Measurements from ENCODE around the gene SLC40A1. TPM values are rescaled to one million over a fixed set of nuclear protein-coding genes. Genes with fewer than 3 reads are reported as not detected.

The SLC40A1 gene
- total RNA-seq, 1 donor from 2014 or later = not detected

- H3K27me3 ChIP-seq = no peaks in the 10 kb centered on the region
- Mint-ChIP-seq H3K9me3 (no peaks in the 10 kb centered on the region), H3K36me3 (no peaks in the 10 kb centered on the region), H3K4me3 (no peak overlapping the region), H3K27ac (no peak overlapping the region), H3K27me3 (ENCODE audit: insufficient read depth, low read depth) (no peaks in the 10 kb centered on the region), H3K4me1 (peaks cover 6% of the 10 kb centered on the region)
- H3K4me3 ChIP-seq = no peak overlapping the region
- no peak for DNase-seq (ENCODE audit: low spot score)
- TF ChIP-seq, protein P1, sequence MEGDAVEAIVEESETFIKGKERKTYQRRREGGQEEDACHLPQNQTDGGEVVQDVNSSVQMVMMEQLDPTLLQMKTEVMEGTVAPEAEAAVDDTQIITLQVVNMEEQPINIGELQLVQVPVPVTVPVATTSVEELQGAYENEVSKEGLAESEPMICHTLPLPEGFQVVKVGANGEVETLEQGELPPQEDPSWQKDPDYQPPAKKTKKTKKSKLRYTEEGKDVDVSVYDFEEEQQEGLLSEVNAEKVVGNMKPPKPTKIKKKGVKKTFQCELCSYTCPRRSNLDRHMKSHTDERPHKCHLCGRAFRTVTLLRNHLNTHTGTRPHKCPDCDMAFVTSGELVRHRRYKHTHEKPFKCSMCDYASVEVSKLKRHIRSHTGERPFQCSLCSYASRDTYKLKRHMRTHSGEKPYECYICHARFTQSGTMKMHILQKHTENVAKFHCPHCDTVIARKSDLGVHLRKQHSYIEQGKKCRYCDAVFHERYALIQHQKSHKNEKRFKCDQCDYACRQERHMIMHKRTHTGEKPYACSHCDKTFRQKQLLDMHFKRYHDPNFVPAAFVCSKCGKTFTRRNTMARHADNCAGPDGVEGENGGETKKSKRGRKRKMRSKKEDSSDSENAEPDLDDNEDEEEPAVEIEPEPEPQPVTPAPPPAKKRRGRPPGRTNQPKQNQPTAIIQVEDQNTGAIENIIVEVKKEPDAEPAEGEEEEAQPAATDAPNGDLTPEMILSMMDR (IDR thresholded peaks at IDR 0.05) = no peak
- no peak for TF ChIP-seq EZH2 (IDR thresholded peaks at IDR 0.05)
- no peak for TF ChIP-seq EZH2phosphoT487 (IDR thresholded peaks at IDR 0.05)
- no peak overlapping the region for H3K9ac ChIP-seq
- no peaks in the 10 kb centered on the region for H3F3A ChIP-seq (ENCODE audit: low read depth)
- no peaks in the 10 kb centered on the region for H3K9me3 ChIP-seq (ENCODE audit: low read depth)
- H4K20me1 ChIP-seq (ENCODE audit: low read depth) = no peaks in the 10 kb centered on the region
- no peak overlapping the region for H2AFZ ChIP-seq (replicated peaks)
- H3K4me1 ChIP-seq = no peaks in the 10 kb centered on the region
- no peaks in the 10 kb centered on the region for H3K79me2 ChIP-seq (ENCODE audit: low read depth)
- no peak overlapping the region for H3K27ac ChIP-seq
- H3K36me3 ChIP-seq = no peaks in the 10 kb centered on the region
- no peak overlapping the region for H3K4me2 ChIP-seq
Measured at GRCh38 chr2:189524746-189525145, 55.8 kb downstream of the SLC40A1 start.

DNA sequence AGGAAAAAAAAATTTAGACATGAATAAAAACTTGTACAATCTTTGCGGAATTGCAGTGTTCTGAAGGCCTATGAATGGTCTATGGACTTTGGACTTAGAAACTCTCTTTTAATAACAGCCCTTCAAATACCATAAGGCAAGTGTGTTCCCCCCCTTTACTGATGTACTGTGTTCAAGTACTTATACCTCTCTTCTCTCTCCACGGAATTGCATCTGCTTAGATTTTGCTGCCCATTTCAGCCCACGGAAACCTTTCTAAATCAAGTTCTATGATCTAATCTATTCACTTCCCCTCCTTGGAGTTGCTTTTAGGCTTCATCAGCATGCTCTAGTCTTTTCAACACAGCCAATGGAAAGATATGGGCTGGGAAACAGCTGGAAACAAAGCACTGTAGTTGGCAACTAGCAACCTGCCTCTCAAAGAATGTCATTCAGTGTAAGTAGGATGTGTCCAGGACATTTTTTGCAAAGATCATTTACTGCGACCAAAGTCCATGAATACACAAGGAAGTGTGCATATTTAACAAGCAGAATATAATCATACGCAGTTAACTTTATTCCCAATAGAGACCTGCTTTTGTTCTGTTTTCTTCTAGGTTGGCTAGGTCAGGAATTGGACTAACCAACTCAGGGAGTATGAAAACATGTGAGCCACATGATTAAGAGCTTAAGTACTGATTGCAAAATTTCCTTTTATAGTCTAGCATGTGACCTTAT is 58.0 kb downstream of the SLC40A1 start:
- no peak overlapping the region for H3K4me2 ChIP-seq
- Mint-ChIP-seq H3K27me3 (ENCODE audit: insufficient read depth, low read depth) (no peaks in the 10 kb centered on the region), H3K27ac (peak overlapping the region; percentile 39), H3K4me1 (peaks cover 6% of the 10 kb centered on the region), H3K36me3 (no peaks in the 10 kb centered on the region), H3K4me3 (no peak overlapping the region), H3K9me3 (no peaks in the 10 kb centered on the region)
- H3F3A ChIP-seq (ENCODE audit: low read depth) = no peaks in the 10 kb centered on the region
- H2AFZ ChIP-seq (replicated peaks) = peak overlapping the region; percentile 17
- no peaks in the 10 kb centered on the region for H3K79me2 ChIP-seq (ENCODE audit: low read depth)
- TF ChIP-seq, protein P1 (IDR thresholded peaks at IDR 0.05) = no peak
- TF ChIP-seq EZH2phosphoT487 (IDR thresholded peaks at IDR 0.05) (no peak), EZH2 (IDR thresholded peaks at IDR 0.05) (no peak)
- no peak overlapping the region for H3K4me3 ChIP-seq
- no peaks in the 10 kb centered on the region for H3K27me3 ChIP-seq
- no peak overlapping the region for H3K9ac ChIP-seq
- no peak for DNase-seq (ENCODE audit: low spot score)
- H4K20me1 ChIP-seq (ENCODE audit: low read depth) = no peaks in the 10 kb centered on the region
- no peaks in the 10 kb centered on the region for H3K36me3 ChIP-seq
- H3K4me1 ChIP-seq = no peaks in the 10 kb centered on the region
- H3K27ac ChIP-seq = no peak overlapping the region
- H3K9me3 ChIP-seq (ENCODE audit: low read depth) = no peaks in the 10 kb centered on the region

DNA sequence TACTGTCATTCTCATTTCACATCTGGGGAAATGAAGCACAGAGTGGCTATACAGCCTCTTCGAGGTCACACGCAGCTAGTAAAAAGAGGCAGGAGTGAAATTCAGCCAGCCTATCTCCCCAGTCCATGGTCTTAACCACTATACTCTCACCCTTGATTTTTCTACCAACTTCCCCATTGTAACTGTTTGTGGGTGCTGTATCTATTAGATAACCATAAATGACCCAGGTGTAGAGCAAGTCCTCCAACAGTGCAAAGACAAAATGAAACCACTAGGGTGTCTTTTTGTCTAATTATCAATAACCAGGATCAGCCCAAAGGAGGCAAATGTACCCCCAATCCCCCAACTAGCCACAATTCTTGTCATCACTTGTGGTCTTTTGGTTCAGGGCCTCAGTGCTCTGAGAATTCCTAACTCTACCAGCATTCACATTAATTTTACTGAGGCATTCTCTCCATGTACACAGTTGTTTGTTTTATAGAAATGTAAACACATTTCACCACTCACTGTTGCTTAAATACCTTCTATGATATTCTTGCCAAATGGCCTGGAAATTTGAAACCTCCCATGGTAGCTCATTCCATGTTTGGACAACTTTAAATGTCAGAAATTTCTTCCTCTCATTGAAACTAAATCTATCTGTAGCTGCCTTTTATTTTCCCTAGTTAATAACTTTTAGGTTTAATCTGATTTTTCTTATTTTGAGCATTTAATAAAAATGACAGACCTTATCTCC is 58.7 kb downstream of the SLC40A1 start:
- H3K27me3 ChIP-seq = no peaks in the 10 kb centered on the region
- Mint-ChIP-seq H3K4me1 (peaks cover 6% of the 10 kb centered on the region), H3K27me3 (ENCODE audit: insufficient read depth, low read depth) (no peaks in the 10 kb centered on the region), H3K4me3 (no peak overlapping the region), H3K27ac (no peak overlapping the region), H3K9me3 (no peaks in the 10 kb centered on the region), H3K36me3 (no peaks in the 10 kb centered on the region)
- H3K9ac ChIP-seq = no peak overlapping the region
- no peak for TF ChIP-seq EZH2 (IDR thresholded peaks at IDR 0.05)
- no peak for TF ChIP-seq EZH2phosphoT487 (IDR thresholded peaks at IDR 0.05)
- TF ChIP-seq, protein P1 (IDR thresholded peaks at IDR 0.05) = no peak
- no peak overlapping the region for H3K4me3 ChIP-seq
- H3K4me1 ChIP-seq = no peaks in the 10 kb centered on the region
- H3K9me3 ChIP-seq (ENCODE audit: low read depth) = no peaks in the 10 kb centered on the region
- no peaks in the 10 kb centered on the region for H3K36me3 ChIP-seq
- no peak overlapping the region for H2AFZ ChIP-seq (replicated peaks)
- no peaks in the 10 kb centered on the region for H3F3A ChIP-seq (ENCODE audit: low read depth)
- no peaks in the 10 kb centered on the region for H3K79me2 ChIP-seq (ENCODE audit: low read depth)
- no peak overlapping the region for H3K4me2 ChIP-seq
- no peak for DNase-seq (ENCODE audit: low spot score)
- H4K20me1 ChIP-seq (ENCODE audit: low read depth) = no peaks in the 10 kb centered on the region
- no peak overlapping the region for H3K27ac ChIP-seq
